Body of pancreas (tissue), 4 donors: ENCODE measurements around the gene LDLRAD4. TPM values are rescaled to one million over a fixed set of nuclear protein-coding genes. Genes with fewer than 3 reads are reported as not detected.

Experiments used
- ATAC-seq: fragments of 150-250 bp; one replicate; pipeline ENCODE4 v1.9.1; 2016
- DNase-seq, 4 donors: peaks; one replicate each; pipeline ENCODE4 v3.0.0-alpha.2; 2019
- H3K27ac ChIP-seq, 4 donors: fragments of 200-600 bp; sonication (generic); 1 replicate in 3 of 4; 2 replicates in 1 of 4; pipeline versions ENCODE4 v1.5.1 to v1.6.1; 2016 to 2019; ENCODE audit warnings: mild to moderate bottlenecking in 1 of 4, mixed read lengths in 1 of 4, moderate library complexity in 1 of 4
- H3K27me3 ChIP-seq, 2 donors: fragments of 200-600 bp; sonication (generic); one replicate each; pipeline ENCODE4 v1.6.0; 2016; ENCODE audit warnings: mild to moderate bottlenecking in 1 of 2
- H3K36me3 ChIP-seq, 2 donors: fragments of 200-600 bp; sonication (generic); replicated peaks in 1 of 2; 2 replicates each; pipeline ENCODE4 v1.5.1; 2016; ENCODE audit warnings: low read depth in 2 of 2; ENCODE audit not compliant: insufficient read depth in 1 of 2
- H3K4me1 ChIP-seq: fragments of 200-600 bp; sonication (generic); one replicate; pipeline ENCODE4 v1.6.0; 2016
- H3K4me3 ChIP-seq, 2 donors: fragments of 200-600 bp; sonication (generic); 1 replicate in 1 of 2; 2 replicates in 1 of 2; pipeline ENCODE4 v1.5.1; 2016 to 2019
- H3K9me3 ChIP-seq, 3 donors: fragments of 200-600 bp; sonication (generic); 1 replicate in 2 of 3; 2 replicates in 1 of 3; pipeline ENCODE4 v1.5.1; 2016
- CTCF ChIP-seq, 7 experiments: fragments of 450-650 bp in 4 of 7; fragments of 200-600 bp in 3 of 7; sonication (generic) in 3 of 7; IDR thresholded peaks; one replicate each; pipeline ENCODE4 v1.5.1; 2016 to 2019; ENCODE audit warnings: antibody characterized with exemption in 7 of 7
- POLR2A ChIP-seq, 3 donors: fragments of 450-650 bp; IDR thresholded peaks; one replicate each; pipeline ENCODE4 v1.6.1; 2016; ENCODE audit warnings: antibody characterized with exemption in 3 of 3, mild to moderate bottlenecking in 2 of 3
- WGBS, 2 donors: methylation state at CpG; one replicate each; pipeline ENCODE4 v1.1.5; 2017; 5-methylcytosine and 5-hydroxymethylcytosine counted together
- intact Hi-C: fragments of 100-400 bp; cut with DNase I; formaldehyde crosslinking; loops from one replicate; pipeline ENCODE4 v1.15.1; 2023
- total RNA-seq, 2 donors: library from RNA; depleted of rRNA; stranded (reverse); fragments of >200 nt; gene quantifications; one replicate each; pipeline ENCODE4 v1.1.0, GENCODE V29; 2016

Gene LDLRAD4
- total RNA-seq, 2 donors from 2014 or later: 8.6 to 35.9 TPM

GRCh38 chr18:13321923-13322322 is 103.4 kb downstream of the LDLRAD4 start:
- Histone ChIP-seq H3K9me3 (no peaks in the 10 kb centered on the region), H3K4me3 (no peak overlapping the region), H3K27ac (no peak overlapping the region), H3K27me3 (no peaks in the 10 kb centered on the region), H3K4me1 (no peaks in the 10 kb centered on the region), H3K36me3 (no peaks in the 10 kb centered on the region)
- intact Hi-C loops: no loop called here
- no peak for TF ChIP-seq CTCF (IDR thresholded peaks at IDR 0.05)
- no peak for TF ChIP-seq POLR2A (IDR thresholded peaks at IDR 0.05)
- no peak for ATAC-seq
- 36 to 44% methylated on average over 1 of the region's 1 CpG for WGBS, 2 donors
- no peak for DNase-seq

GRCh38 chr18:13323186-13323585 is 104.6 kb downstream of the LDLRAD4 start:
- Histone ChIP-seq H3K9me3 (peaks cover 0 to 4% (median 0%) of the 10 kb centered on the region in 3 donors), H3K36me3 (no peaks in the 10 kb centered on the region), H3K27ac (no peak overlapping the region), H3K4me3 (no peak overlapping the region), H3K4me1 (no peaks in the 10 kb centered on the region), H3K27me3 (no peaks in the 10 kb centered on the region)
- WGBS, 2 donors: 79 to 90% methylated on average over 9 of the region's 9 CpGs
- TF ChIP-seq CTCF (IDR thresholded peaks at IDR 0.05): no peak
- no peak for TF ChIP-seq POLR2A (IDR thresholded peaks at IDR 0.05)
- intact Hi-C loops: no loop called here
- ATAC-seq: no peak
- no peak for DNase-seq

GRCh38 chr18:13324880-13325279 is 106.3 kb downstream of the LDLRAD4 start:
- H3K4me1 ChIP-seq: no peaks in the 10 kb centered on the region
- no peaks in the 10 kb centered on the region for H3K36me3 ChIP-seq
- H3K27ac ChIP-seq: no peak overlapping the region
- DNase-seq (no peak), ATAC-seq (no peak)
- no peak overlapping the region for H3K4me3 ChIP-seq
- H3K9me3 ChIP-seq: peaks cover 0 to 6% (median 0%) of the 10 kb centered on the region in 3 donors
- intact Hi-C loops: no loop called here
- 73 to 84% methylated on average over 8 of the region's 8 CpGs for WGBS, 2 donors
- H3K27me3 ChIP-seq: no peaks in the 10 kb centered on the region
- TF ChIP-seq CTCF (IDR thresholded peaks at IDR 0.05): no peak
- TF ChIP-seq POLR2A (IDR thresholded peaks at IDR 0.05): no peak

GRCh38 chr18:13328213-13328612 is 109.7 kb downstream of the LDLRAD4 start:
- H3K9me3 ChIP-seq: peaks cover 0 to 6% (median 0%) of the 10 kb centered on the region in 3 donors

More at GRCh38 chr18:13328213-13328612, 109.7 kb downstream of the LDLRAD4 start:
- no peaks in the 10 kb centered on the region for H3K4me1 ChIP-seq
- no peak overlapping the region for H3K4me3 ChIP-seq
- no peaks in the 10 kb centered on the region for H3K36me3 ChIP-seq
- no peak overlapping the region for H3K27ac ChIP-seq
- intact Hi-C loops: no loop called here
- DNase-seq: no peak
- no peak for ATAC-seq
- TF ChIP-seq CTCF (IDR thresholded peaks at IDR 0.05) (no peak), POLR2A (IDR thresholded peaks at IDR 0.05) (no peak)
- no peaks in the 10 kb centered on the region for H3K27me3 ChIP-seq
- 73 to 87% methylated on average over 1 of the region's 1 CpG for WGBS, 2 donors
